ENCODE measurements around the gene SLC1A6. TPM values are rescaled to one million over a fixed set of nuclear protein-coding genes. Genes with fewer than 3 reads are reported as not detected.

Gene SLC1A6
- polyA plus RNA-seq, 1 of the 3 experiments (the other 2 are of a cell fraction) = not detected

Other genes starting within 250 kb of the SLC1A6 start
- gene ADGRE2, start 201.3 kb downstream of the SLC1A6 start, polyA plus RNA-seq (2012; rRNA removed) = 0.02 TPM in 1 of 2 replicates, not detected in the other
- gene OR7A5, start 144.7 kb downstream of the SLC1A6 start, polyA plus RNA-seq (2012; rRNA removed) = not detected in 2 replicates
- not detected in 2 replicates for gene OR7C1, start 144.7 kb downstream of the SLC1A6 start, polyA plus RNA-seq (2012; rRNA removed)
- gene OR7A10, start 130.9 kb downstream of the SLC1A6 start, polyA plus RNA-seq (2012; rRNA removed) = not detected in 2 replicates
- gene OR7A17, start 93.7 kb downstream of the SLC1A6 start, polyA plus RNA-seq (2012; rRNA removed) = not detected in 2 replicates
- gene OR7C2, start 38.4 kb downstream of the SLC1A6 start, polyA plus RNA-seq (2012; rRNA removed) = not detected in 2 replicates
- gene CASP14, start 69.6 kb upstream of the SLC1A6 start, polyA plus RNA-seq (2012; rRNA removed) = not detected in 2 replicates
- gene OR1I1, start 102.3 kb upstream of the SLC1A6 start, polyA plus RNA-seq (2012; rRNA removed) = not detected in 2 replicates
- gene SYDE1, start 127.5 kb upstream of the SLC1A6 start, polyA plus RNA-seq (2012; rRNA removed) = 40.6 and 44.1 TPM in 2 replicates
- 4.5 and 7.0 TPM in 2 replicates for gene NOTCH3, start 221.1 kb upstream of the SLC1A6 start, polyA plus RNA-seq (2012; rRNA removed)

All from SK-N-SH (cell line).